Ovary (tissue), 9 donors: ENCODE data around the gene ZNF132. TPM values are rescaled to one million over a fixed set of nuclear protein-coding genes. Genes with fewer than 3 reads are reported as not detected.

ENCODE experiments used
- DNase-seq, 5 donors: peaks; one replicate each; pipeline ENCODE4 v3.0.0-alpha.2; 2019 to 2020
- H3K27ac ChIP-seq, 2 donors: fragments of 200-600 bp; one replicate each; pipeline versions ENCODE4 v1.5.1 to v1.8.0; 2019 to 2022
- H3K27me3 ChIP-seq: fragments of 200-600 bp; one replicate; pipeline ENCODE4 v1.8.0; 2022
- H3K36me3 ChIP-seq: fragments of 200-600 bp; sonication (generic); one replicate; pipeline ENCODE4 v1.5.1; 2019
- H3K4me1 ChIP-seq: one replicate; pipeline ENCODE4 v1.8.1; 2013; ENCODE audit warnings: mild to moderate bottlenecking, moderate library complexity; ENCODE audit not compliant: insufficient read depth
- H3K4me3 ChIP-seq: fragments of 200-600 bp; sonication (generic); one replicate; pipeline ENCODE4 v1.5.1; 2017
- H3K9me3 ChIP-seq, 2 donors: fragments of 200-600 bp in 1 of 2; sonication (generic) in 1 of 2; one replicate each; pipeline versions ENCODE4 v1.5.1 to v1.8.1; 2013 to 2019; ENCODE audit warnings: mild to moderate bottlenecking in 1 of 2, moderate library complexity in 1 of 2
- EP300 ChIP-seq: sonication (generic); formaldehyde crosslinking; IDR thresholded peaks from one replicate; pipeline ENCODE4 v1.6.1; 2017; ENCODE audit warnings: antibody characterized with exemption
- POLR2A ChIP-seq: fragments of 450-650 bp; IDR thresholded peaks from one replicate; pipeline ENCODE4 v1.6.1; 2017; ENCODE audit warnings: antibody characterized with exemption, mild to moderate bottlenecking, moderate library complexity
- WGBS, 3 donors: extraction: QIAGEN DNeasy Blood & Tissue Kit in 1 of 3; methylation state at CpG; one replicate each; pipeline versions ENCODE4 v1.1.5 to v1.1.7; 2013 to 2017; 5-methylcytosine and 5-hydroxymethylcytosine counted together
- intact Hi-C, 4 donors: fragments of 100-400 bp; cut with DNase I; formaldehyde crosslinking; loops; one replicate each; pipeline versions ENCODE4 v1.11.0 to v1.15.1; 2022 to 2023
- polyA plus RNA-seq, 2 donors: library from polyadenylated mRNA; stranded (reverse); fragments of 200-250 nt in 1 of 2; fragments of 350-450 nt in 1 of 2; fragmentation: Illumina TruSeq in 1 of 2; extraction: RNeasy Lipid Tissue Mini Kit (QIAGEN cat#74804) in 1 of 2; gene quantifications; one replicate each; pipeline ENCODE4 v1.2.3, GENCODE V29; 2013 to 2014
- total RNA-seq, 7 donors: library from RNA; depleted of rRNA in 2 of 7; stranded (reverse); fragments of >200 nt in 2 of 7; fragmentation: NEBNext Ultra II Directional in 3 of 7; extraction: Animal tissue kit (Norgen Biotek cat#: 25700) in 3 of 7; gene quantifications; one replicate each; pipeline versions ENCODE4 v1.1.0 to v1.2.4, GENCODE V29; 2016 to 2023
- TF ChIP-seq, protein P1 (sequence below), 3 donors: fragments of 450-650 bp in 2 of 3; fragments of 200-600 bp in 1 of 3; IDR thresholded peaks; one replicate each; pipeline versions ENCODE4 v1.5.1 to v1.8.0; 2016 to 2022; ENCODE audit warnings: antibody characterized with exemption in 3 of 3, mild to moderate bottlenecking in 1 of 3
- donor health status: DM: no; HTN: no; CAD: no; lungs with moderate emphysema.
- donor health status: DM: no; HTN: no; CAD: no.
- donor health status: Bipolar disorder and iron deficiency.
- donor health status: DM: yes; HTN: yes; CAD: no.
- donor health status: DM: no; HTN: no; CAD: no.
- donor health status: DM: yes; HTN: yes; CAD: no.

The ZNF132 gene
- total and polyA plus RNA-seq, 9 donors: 3.3 to 12.5 (median 8.2) TPM

DNA sequence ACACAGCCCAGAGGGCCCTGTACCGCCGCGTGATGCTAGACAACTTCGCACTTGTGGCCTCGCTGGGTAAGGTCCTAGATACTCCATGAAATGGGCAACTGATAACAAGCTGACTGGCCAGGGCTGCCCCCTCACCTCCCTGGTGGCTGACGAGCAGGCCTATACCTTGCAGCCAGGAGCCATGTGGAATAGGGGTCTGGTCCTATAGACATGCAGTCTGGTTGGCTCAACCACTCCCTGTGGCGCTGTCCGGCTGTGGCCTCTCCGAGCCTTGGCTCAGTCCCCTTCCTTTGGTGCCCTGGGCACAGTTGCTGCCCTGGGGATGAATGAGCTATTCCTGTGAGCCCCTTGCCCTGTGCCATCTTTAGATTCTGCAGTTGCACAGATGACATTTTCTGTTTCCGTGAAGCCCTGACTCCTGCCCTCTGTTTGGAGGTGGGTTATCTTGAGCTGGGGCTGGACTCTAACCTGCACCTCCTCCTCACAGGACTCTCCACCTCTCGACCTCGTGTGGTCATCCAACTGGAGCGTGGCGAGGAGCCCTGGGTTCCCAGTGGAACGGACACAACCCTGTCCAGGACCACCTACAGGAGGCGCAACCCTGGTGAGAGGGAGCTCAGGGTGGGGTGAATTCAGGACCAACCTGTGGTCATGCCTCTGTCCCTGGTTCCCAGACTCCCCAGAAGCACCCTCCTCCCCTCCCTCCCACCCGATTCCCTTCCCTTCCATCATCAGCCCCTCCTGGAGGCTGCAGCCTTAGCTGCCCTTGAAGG, 29.5 kb upstream of the ZNF132 start:
- no peak overlapping the region for H3K4me3 ChIP-seq
- 84 to 91% (median 84%) methylated on average over 17 of the region's 17 CpGs for WGBS, 3 donors
- H3K4me1 ChIP-seq: peaks cover 6% of the 10 kb centered on the region
- intact Hi-C loops: no loop called here
- H3K36me3 ChIP-seq: no peaks in the 10 kb centered on the region
- H3K27me3 ChIP-seq: no peaks in the 10 kb centered on the region
- no peak overlapping the region for H3K27ac ChIP-seq
- TF ChIP-seq POLR2A: no peak
- TF ChIP-seq, protein P1, sequence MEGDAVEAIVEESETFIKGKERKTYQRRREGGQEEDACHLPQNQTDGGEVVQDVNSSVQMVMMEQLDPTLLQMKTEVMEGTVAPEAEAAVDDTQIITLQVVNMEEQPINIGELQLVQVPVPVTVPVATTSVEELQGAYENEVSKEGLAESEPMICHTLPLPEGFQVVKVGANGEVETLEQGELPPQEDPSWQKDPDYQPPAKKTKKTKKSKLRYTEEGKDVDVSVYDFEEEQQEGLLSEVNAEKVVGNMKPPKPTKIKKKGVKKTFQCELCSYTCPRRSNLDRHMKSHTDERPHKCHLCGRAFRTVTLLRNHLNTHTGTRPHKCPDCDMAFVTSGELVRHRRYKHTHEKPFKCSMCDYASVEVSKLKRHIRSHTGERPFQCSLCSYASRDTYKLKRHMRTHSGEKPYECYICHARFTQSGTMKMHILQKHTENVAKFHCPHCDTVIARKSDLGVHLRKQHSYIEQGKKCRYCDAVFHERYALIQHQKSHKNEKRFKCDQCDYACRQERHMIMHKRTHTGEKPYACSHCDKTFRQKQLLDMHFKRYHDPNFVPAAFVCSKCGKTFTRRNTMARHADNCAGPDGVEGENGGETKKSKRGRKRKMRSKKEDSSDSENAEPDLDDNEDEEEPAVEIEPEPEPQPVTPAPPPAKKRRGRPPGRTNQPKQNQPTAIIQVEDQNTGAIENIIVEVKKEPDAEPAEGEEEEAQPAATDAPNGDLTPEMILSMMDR (IDR thresholded peaks at IDR 0.05): no peak
- no peak for TF ChIP-seq EP300
- DNase-seq: no peak
- H3K9me3 ChIP-seq: no peaks in the 10 kb centered on the region

DNA sequence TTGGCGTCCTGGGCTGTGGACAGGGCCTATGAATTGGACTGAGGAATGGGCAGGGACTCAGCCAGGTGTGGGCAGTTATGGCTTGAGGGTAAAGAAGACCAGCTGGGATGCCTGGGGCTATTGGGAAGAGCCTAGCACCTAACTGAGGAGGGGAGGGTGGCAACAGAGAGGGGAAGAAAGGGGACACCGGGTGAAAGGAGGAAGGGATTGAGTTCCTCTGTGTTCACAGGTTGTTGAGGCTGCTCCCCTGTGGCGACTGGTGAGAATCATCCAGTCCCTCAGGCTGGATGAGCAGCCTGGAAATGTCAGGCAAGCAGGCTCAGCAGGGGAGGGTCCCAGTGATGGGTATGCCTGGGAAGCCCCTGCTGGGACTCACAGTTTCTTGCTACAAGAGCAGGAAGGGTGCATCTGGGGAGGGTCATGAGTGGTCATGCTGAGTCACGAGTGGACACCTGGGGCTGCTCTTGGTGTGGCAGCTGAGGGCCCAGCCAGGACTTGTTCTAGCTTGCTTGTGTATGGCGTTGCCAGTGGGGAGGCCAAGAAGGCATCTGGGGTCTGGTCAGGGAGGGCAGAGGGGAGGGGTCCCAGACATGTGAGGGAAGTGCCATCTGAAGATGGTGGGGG, 28.4 kb upstream of the ZNF132 start:
- Histone ChIP-seq H3K4me3 (no peak overlapping the region), H3K9me3 (no peaks in the 10 kb centered on the region)
- DNase-seq: no peak

DNA sequence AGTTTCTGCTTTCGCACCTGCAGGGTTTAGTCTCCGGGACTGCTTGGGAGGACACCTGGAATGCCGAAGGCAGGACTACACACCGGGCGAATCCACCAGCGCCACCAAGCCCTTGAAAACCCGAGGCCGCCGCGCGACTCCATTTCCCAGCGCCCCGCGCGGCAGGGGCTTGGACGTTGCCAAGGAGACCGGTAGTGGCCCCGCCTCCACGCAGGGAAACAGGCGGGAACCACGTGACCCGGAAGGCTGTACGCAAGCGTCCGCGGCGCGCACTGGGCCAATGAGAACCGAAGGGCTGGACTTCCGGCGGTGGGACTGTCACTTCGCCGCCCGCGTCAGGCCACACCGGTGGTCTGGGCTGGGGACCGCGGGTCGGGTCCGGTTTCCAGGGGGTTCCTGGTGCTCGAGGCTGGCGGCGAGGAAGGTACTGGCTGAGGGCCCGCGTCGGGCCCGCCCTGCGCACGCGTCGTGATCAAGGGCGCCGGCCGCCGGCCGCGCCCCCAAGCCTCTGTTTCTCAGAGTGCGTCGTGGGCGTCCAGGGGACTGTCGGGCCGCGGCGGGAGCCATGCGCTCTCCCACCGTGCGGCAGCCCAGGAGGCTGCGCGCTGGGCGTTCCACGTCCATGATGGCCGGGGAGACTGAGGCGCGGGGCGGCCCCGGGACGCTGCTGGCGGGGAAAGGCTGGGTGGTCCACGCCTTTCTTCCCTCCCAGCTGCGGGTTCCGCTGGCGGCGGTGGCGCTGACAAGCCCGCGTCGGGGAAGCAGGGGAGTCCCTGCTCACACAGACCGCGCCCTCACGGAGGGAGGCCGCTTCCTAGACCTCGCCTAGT, 27.0 kb upstream of the ZNF132 start, which contains the start of gene ZNF324:
TSS of gene ZNF324 (plus strand) at position 321 of the 830 bp plus-strand sequence. CDS start 2,106 bp downstream, outside the sequence.
- TF ChIP-seq, protein P1 (IDR thresholded peaks at IDR 0.05): no peak
- TF ChIP-seq POLR2A: peak; percentile 42
- intact Hi-C loops: no loop called here
- WGBS, 3 donors: 0 to 1% (median 0%) methylated on average over 52 to 92 of the region's 92 CpGs
- H3K9me3 ChIP-seq: no peaks in the 10 kb centered on the region
- peak within 1 kb of the TSS in 1 of 2 donors; percentile 44 for H3K27ac ChIP-seq
- peaks cover 6% of the 10 kb centered on the region for H3K4me1 ChIP-seq
- peak within 1 kb of the TSS; percentile 62 for H3K4me3 ChIP-seq
- no peaks in the 10 kb centered on the region for H3K36me3 ChIP-seq
- DNase-seq: peak; percentile 97 to 98 (median 98)
- no peaks in the 10 kb centered on the region for H3K27me3 ChIP-seq

More for the DNA sequence above, 28.4 kb upstream of the ZNF132 start:
- H3K27ac ChIP-seq: no peak overlapping the region
- WGBS, 3 donors: 46 to 59% (median 49%) methylated on average over 5 of the region's 5 CpGs
- peaks cover 6% of the 10 kb centered on the region for H3K4me1 ChIP-seq
- no peak for TF ChIP-seq EP300
- TF ChIP-seq POLR2A: no peak
- TF ChIP-seq, protein P1 (IDR thresholded peaks at IDR 0.05): no peak
- intact Hi-C loops: no loop called here
- no peaks in the 10 kb centered on the region for H3K27me3 ChIP-seq
- no peaks in the 10 kb centered on the region for H3K36me3 ChIP-seq

DNA sequence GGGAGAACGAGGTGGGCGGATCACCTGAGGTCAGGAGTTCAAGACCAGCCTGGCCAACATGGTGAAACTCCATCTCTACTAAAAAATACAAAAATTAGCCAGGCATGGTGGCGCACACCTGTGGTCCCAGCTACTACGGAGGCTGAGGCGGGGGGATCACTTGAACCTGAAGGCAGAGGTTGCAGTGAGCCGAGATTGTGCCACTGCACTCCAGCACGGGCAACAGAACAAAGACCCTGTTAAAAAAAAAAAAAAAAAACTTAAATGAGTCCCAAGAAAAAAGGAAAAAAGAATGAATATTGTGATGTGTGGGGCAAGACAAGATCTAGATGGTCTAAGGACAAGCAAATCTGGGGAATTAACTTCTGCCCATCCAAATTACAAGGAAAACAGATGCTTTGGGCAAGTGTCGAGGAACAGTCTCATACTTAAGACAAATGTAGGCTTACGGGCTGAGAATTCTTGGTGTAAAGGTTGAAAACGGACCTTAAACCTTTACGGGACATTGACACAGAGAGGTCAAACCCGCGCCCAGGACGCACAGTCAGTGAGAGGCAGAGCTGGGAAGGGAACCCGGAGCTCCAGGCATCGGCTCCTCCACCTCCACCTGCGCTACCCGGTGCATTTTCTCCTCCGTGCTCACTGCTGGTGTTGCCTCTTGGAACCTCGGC, 26.3 kb upstream of the ZNF132 start:
- H3K36me3 ChIP-seq: no peaks in the 10 kb centered on the region
- H3K4me3 ChIP-seq: peak overlapping the region; percentile 62
- TF ChIP-seq, protein P1 (IDR thresholded peaks at IDR 0.05): no peak
- TF ChIP-seq POLR2A (no peak), EP300 (no peak)
- no peaks in the 10 kb centered on the region for H3K27me3 ChIP-seq
- H3K9me3 ChIP-seq: no peaks in the 10 kb centered on the region
- H3K27ac ChIP-seq: no peak overlapping the region
- DNase-seq: no peak
- WGBS, 3 donors: 27 to 41% (median 31%) methylated on average over 18 to 20 of the region's 20 CpGs
- intact Hi-C loops: no loop called here
- peaks cover 6% of the 10 kb centered on the region for H3K4me1 ChIP-seq
